ENCODE measurements around the gene C20orf144. TPM values are rescaled to one million over a fixed set of nuclear protein-coding genes. Genes with fewer than 3 reads are reported as not detected.

Gene C20orf144
- total and polyA plus RNA-seq, 2 experiments from 2014 or later: 0.26 to 0.66 TPM

DNA sequence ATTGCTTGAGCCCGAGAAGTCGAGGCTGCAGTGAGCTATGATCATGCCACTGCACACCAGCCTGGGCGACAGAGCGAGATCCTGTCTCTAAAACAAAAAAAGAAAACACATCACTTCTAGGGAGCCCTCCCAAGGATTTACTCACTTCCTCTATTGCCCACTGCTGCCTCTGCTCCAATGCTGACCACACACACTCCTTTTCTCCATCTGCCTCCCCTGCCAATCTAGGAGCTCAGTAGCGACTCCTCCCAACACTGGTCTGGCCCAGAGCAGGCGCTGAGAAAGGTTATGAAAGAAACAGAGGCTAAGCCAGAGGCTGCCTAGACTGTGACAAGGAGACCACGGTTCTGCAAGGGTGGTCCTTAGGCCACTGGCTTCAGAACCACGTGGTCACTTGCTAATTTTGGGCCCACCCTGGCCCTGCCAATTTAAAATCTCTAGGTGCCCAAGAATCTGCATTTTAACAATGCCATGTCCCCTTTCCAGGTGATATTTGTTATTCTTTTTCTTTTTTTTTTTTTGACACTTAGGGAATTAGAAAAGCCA, 25.3 kb downstream of the C20orf144 start:
- Histone ChIP-seq H3K27me3 (ENCODE audit: insufficient read depth) (no peaks in the 10 kb centered on the region), H3K9me2 (ENCODE audit: insufficient read depth) (no peaks in the 10 kb centered on the region), H3K4me2 (peak overlapping the region; percentile 80), H3K79me2 (replicated peaks; ENCODE audit: insufficient read depth) (peaks cover 32% of the 10 kb centered on the region), H3K36me3 (ENCODE audit: insufficient read depth) (no peaks in the 10 kb centered on the region), H3K27ac (ENCODE audit: low read depth) (no peak overlapping the region), H2AFZ (peak overlapping the region; percentile 97), H3K4me3 (no peak overlapping the region), H3K4me1 (ENCODE audit: insufficient read depth) (peaks cover 10% of the 10 kb centered on the region; the same call in 1 of the 2 replicates), H4K20me1 (replicated peaks; ENCODE audit: insufficient read depth) (peaks cover 20% of the 10 kb centered on the region; the same call in 1 of the 2 replicates), H3F3A (replicated peaks; ENCODE audit: low read depth) (0 out of 2 replicates have a peak, but pooled peaks cover 2% of the 10 kb centered on the region)
- no peak for ATAC-seq
- Mint-ChIP-seq H3K9me3 (no peaks in the 10 kb centered on the region), H3K4me1 (peaks cover 22% of the 10 kb centered on the region), H3K27ac (no peak overlapping the region), H3K36me3 (ENCODE audit: low read depth) (no peaks in the 10 kb centered on the region), H3K4me3 (no peak overlapping the region), H3K27me3 (ENCODE audit: insufficient read depth, low read depth, poor library complexity) (peaks cover 14% of the 10 kb centered on the region)
- TF ChIP-seq, protein P1, sequence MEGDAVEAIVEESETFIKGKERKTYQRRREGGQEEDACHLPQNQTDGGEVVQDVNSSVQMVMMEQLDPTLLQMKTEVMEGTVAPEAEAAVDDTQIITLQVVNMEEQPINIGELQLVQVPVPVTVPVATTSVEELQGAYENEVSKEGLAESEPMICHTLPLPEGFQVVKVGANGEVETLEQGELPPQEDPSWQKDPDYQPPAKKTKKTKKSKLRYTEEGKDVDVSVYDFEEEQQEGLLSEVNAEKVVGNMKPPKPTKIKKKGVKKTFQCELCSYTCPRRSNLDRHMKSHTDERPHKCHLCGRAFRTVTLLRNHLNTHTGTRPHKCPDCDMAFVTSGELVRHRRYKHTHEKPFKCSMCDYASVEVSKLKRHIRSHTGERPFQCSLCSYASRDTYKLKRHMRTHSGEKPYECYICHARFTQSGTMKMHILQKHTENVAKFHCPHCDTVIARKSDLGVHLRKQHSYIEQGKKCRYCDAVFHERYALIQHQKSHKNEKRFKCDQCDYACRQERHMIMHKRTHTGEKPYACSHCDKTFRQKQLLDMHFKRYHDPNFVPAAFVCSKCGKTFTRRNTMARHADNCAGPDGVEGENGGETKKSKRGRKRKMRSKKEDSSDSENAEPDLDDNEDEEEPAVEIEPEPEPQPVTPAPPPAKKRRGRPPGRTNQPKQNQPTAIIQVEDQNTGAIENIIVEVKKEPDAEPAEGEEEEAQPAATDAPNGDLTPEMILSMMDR (conservative IDR thresholded peaks at IDR 0.05; ENCODE audit: low read depth in 2 of 2): no peak
- TF ChIP-seq, protein P2, sequence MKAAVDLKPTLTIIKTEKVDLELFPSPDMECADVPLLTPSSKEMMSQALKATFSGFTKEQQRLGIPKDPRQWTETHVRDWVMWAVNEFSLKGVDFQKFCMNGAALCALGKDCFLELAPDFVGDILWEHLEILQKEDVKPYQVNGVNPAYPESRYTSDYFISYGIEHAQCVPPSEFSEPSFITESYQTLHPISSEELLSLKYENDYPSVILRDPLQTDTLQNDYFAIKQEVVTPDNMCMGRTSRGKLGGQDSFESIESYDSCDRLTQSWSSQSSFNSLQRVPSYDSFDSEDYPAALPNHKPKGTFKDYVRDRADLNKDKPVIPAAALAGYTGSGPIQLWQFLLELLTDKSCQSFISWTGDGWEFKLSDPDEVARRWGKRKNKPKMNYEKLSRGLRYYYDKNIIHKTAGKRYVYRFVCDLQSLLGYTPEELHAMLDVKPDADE (IDR thresholded peaks at IDR 0.05): no peak
- no peak for TF ChIP-seq STAT1 (IDR thresholded peaks at IDR 0.05; ENCODE audit: unreplicated experiment)
- TF ChIP-seq JUNB (IDR thresholded peaks at IDR 0.05; ENCODE audit: unreplicated experiment): no peak
- DNase-seq (ENCODE audit: low spot score): no peak

DNA sequence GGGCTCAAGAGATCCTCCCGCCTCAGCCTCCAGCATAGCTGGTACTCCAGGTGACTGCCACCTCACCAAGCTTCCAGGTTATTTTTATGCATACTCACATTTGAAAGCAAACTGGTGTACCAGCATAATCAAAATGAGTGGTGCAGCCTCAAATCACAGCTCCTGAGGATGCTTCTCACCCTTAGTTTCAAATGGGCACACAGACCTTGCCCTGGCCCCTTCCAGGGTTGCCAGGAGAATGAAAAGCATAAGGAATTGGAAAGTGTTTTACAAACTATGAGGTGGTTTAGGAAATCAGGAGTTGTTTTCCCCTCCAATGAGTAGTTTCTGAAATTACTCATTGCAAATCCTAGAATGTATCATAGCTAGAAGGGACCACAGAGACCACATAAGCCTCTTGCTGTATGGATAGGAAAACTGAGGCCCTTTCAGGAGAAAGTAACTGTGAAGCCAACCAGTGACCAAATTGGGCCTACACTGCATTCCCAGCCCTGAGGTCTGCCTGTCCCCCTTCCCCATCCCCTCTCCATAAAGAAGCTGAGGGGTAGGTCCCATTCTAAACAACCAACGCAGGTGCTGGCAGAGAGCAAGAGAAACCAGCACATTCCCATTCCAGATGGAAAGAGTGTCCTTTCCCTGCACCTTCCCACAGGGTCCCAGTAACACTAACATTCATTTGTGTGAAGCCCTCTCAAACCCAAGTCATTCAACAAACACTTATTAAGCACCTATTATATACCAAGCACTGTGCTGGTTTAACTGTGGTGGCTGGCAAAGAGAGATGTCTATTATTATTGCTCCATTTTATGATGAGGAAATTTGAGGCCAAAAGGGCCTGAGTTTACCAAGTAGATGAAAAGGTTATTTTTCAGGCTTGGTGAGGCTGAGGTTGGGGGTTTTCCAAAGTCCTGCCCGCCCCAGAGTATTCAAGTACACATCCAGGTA, 26.1 kb downstream of the C20orf144 start:
- Histone ChIP-seq H3K4me3 (no peak overlapping the region), H4K20me1 (replicated peaks; ENCODE audit: insufficient read depth) (peaks cover 11% of the 10 kb centered on the region; the same call in 1 of the 2 replicates), H3F3A (replicated peaks; ENCODE audit: low read depth) (0 out of 2 replicates have a peak, but pooled peaks cover 2% of the 10 kb centered on the region), H3K4me2 (no peak overlapping the region), H3K9me2 (ENCODE audit: insufficient read depth) (no peaks in the 10 kb centered on the region), H3K36me3 (ENCODE audit: insufficient read depth) (no peaks in the 10 kb centered on the region), H3K27ac (ENCODE audit: low read depth) (no peak overlapping the region), H2AFZ (no peak overlapping the region), H3K79me2 (replicated peaks; ENCODE audit: insufficient read depth) (peaks cover 24% of the 10 kb centered on the region), H3K4me1 (ENCODE audit: insufficient read depth) (peaks cover 12% of the 10 kb centered on the region), H3K27me3 (ENCODE audit: insufficient read depth) (no peaks in the 10 kb centered on the region)
- H3K36me3 Mint-ChIP-seq (ENCODE audit: low read depth): no peaks in the 10 kb centered on the region
- DNase-seq (ENCODE audit: low spot score): no peak
- H3K27me3 Mint-ChIP-seq (ENCODE audit: insufficient read depth, low read depth, poor library complexity): peaks cover 15% of the 10 kb centered on the region
- TF ChIP-seq ZNF331 (CRISPR knock-in tag; IDR thresholded peaks at IDR 0.05; ENCODE audit: low read depth) (no peak), JUNB (IDR thresholded peaks at IDR 0.05; ENCODE audit: unreplicated experiment) (no peak), EZH2phosphoT487 (IDR thresholded peaks at IDR 0.05; ENCODE audit: unreplicated experiment) (no peak)
- TF ChIP-seq, protein P2 (IDR thresholded peaks at IDR 0.05): no peak
- H3K9me3 Mint-ChIP-seq: no peaks in the 10 kb centered on the region
- H3K4me3 Mint-ChIP-seq: no peak overlapping the region
- H3K4me1 Mint-ChIP-seq: peaks cover 26% of the 10 kb centered on the region
- ATAC-seq: no peak
- no peak overlapping the region for H3K27ac Mint-ChIP-seq
